GM12878 (cell line): Measurements from ENCODE around the gene RSPH1. TPM values are rescaled to one million over a fixed set of nuclear protein-coding genes. Genes with fewer than 3 reads are reported as not detected.

ENCODE experiments used
- BCLAF1 ChIP-seq: fragments of 450-650 bp; IDR thresholded peaks from 2 replicates; pipeline ENCODE4 v1.6.1; 2017; ENCODE audit warnings: antibody characterized with exemption, mild to moderate bottlenecking, moderate library complexity
- BMI1 ChIP-seq: fragments of 450-650 bp; IDR thresholded peaks from 2 replicates; pipeline ENCODE4 v1.6.1; 2016; ENCODE audit warnings: mild to moderate bottlenecking, moderate library complexity, borderline replicate concordance
- CTCF ChIP-seq, 3 experiments: IDR thresholded peaks in 2 of 3; conservative IDR thresholded peaks in 1 of 3; 2 replicates each; pipeline ENCODE4 v1.5.1; 2011; ENCODE audit warnings: low read depth in 3 of 3, low read length in 3 of 3, mild to moderate bottlenecking in 3 of 3, control low read depth in 2 of 3, moderate library complexity in 2 of 3, inconsistent platforms in 1 of 3, mixed read lengths in 1 of 3; ENCODE audit not compliant: control insufficient read depth in 2 of 3, insufficient read depth in 1 of 3; ENCODE audit errors: extremely low read depth in 1 of 3
- EED ChIP-seq: sonication (generic); IDR thresholded peaks from 2 replicates; pipeline ENCODE4 v1.6.1; 2016; ENCODE audit warnings: antibody characterized with exemption, low read depth
- ESRRA ChIP-seq: IDR thresholded peaks from 2 replicates; pipeline ENCODE4 v1.6.1; 2012; ENCODE audit warnings: mild to moderate bottlenecking, low read length, improper control_type of control experiment
- ETV6 ChIP-seq, 2 experiments: fragments of 450-650 bp in 1 of 2; IDR thresholded peaks in 1 of 2; conservative IDR thresholded peaks in 1 of 2; 2 replicates each; pipeline ENCODE4 v1.6.1; 2014; ENCODE audit warnings: antibody characterized with exemption in 1 of 2, borderline replicate concordance in 1 of 2, low read depth in 1 of 2, mild to moderate bottlenecking in 1 of 2, moderate library complexity in 1 of 2
- HDAC6 ChIP-seq: fragments of 200-600 bp; sonication (generic); IDR thresholded peaks from one replicate; pipeline ENCODE4 v1.8.0; 2017; ENCODE audit warnings: antibody characterized with exemption; ENCODE audit not compliant: unreplicated experiment
- IRF5 ChIP-seq: fragments of 450-650 bp; IDR thresholded peaks from 2 replicates; pipeline ENCODE4 v1.6.1; 2017; ENCODE audit warnings: borderline replicate concordance
- MEF2B ChIP-seq: fragments of 450-650 bp; IDR thresholded peaks from 2 replicates; pipeline ENCODE4 v1.6.1; 2018; ENCODE audit warnings: mild to moderate bottlenecking, moderate library complexity; ENCODE audit not compliant: partially characterized antibody, poor library complexity, severe bottlenecking
- NBN ChIP-seq: fragments of 450-650 bp; IDR thresholded peaks from 2 replicates; pipeline ENCODE4 v1.6.1; 2016
- NR2C2 ChIP-seq: IDR thresholded peaks from 2 replicates; pipeline ENCODE4 v1.6.1; 2011; ENCODE audit warnings: borderline replicate concordance, low read depth; ENCODE audit not compliant: control insufficient read depth, insufficient read length
- PAX5 ChIP-seq: IDR thresholded peaks from 2 replicates; pipeline ENCODE4 v1.6.1; 2011; ENCODE audit warnings: low read depth, low read length, borderline replicate concordance
- PKNOX1 ChIP-seq: fragments of 450-650 bp; IDR thresholded peaks from 2 replicates; pipeline ENCODE4 v1.6.1; 2016; ENCODE audit warnings: mild to moderate bottlenecking
- SIN3A ChIP-seq: IDR thresholded peaks from 2 replicates; pipeline ENCODE4 v1.6.1; 2012; ENCODE audit warnings: low read depth, low read length, improper control_type of control experiment
- TARDBP ChIP-seq: IDR thresholded peaks from 2 replicates; pipeline ENCODE4 v1.6.1; 2016; ENCODE audit warnings: borderline replicate concordance
- YY1 ChIP-seq: IDR thresholded peaks from 2 replicates; pipeline ENCODE4 v1.6.1; 2011; ENCODE audit warnings: low read depth, mild to moderate bottlenecking, low read length
- ZBTB4 ChIP-seq: fragments of 450-650 bp; formaldehyde crosslinking; IDR thresholded peaks from 2 replicates; pipeline ENCODE4 v1.4.0; 2022; ENCODE audit warnings: mild to moderate bottlenecking, moderate library complexity
- ZNF622 ChIP-seq: fragments of 450-650 bp; IDR thresholded peaks from 2 replicates; pipeline ENCODE4 v1.6.1; 2017; ENCODE audit warnings: mild to moderate bottlenecking, inconsistent platforms
- polyA plus RNA-seq, 11 experiments: library from polyadenylated mRNA; depleted of rRNA in 4 of 11; unstranded in 6 of 11; stranded (reverse) in 5 of 11; fragments of >200 nt; fragmentation: Nextera tagmentation in 4 of 11; fragmentation: Illumina TruSeq in 1 of 11; extraction: Ambion mirVana in 4 of 11; extraction: Trizol in 1 of 11; gene quantifications; 1 replicate in 1 of 11; 2 replicates in 10 of 11; pipeline versions ENCODE4 v1.2.1 to v1.2.3, GENCODE V29; 2011 to 2016; ENCODE audit warnings: inconsistent platforms in 2 of 11, missing spikeins in 2 of 11, low read depth in 1 of 11
- total RNA-seq, 4 experiments: library from RNA; depleted of rRNA in 3 of 4; stranded (reverse); fragments of >200 nt in 3 of 4; fragmentation: Illumina TruSeq in 1 of 4; extraction: Trizol in 1 of 4; gene quantifications; 2 replicates each; pipeline versions ENCODE4 v1.2.1 to v1.2.3, GENCODE V29; 2013 to 2021

The RSPH1 gene
- total and polyA plus RNA-seq, 10 of the 15 experiments (the other 5 are each of a cell fraction or from before 2014, with no cell fraction given): 0.11 to 1.4 (median 0.38) TPM

- TF ChIP-seq ZBTB4: no peak
- no peak for TF ChIP-seq BCLAF1
- TF ChIP-seq PAX5: peak; percentile 93
- peak; percentile 81 for TF ChIP-seq EED
- no peak for TF ChIP-seq HDAC6
- TF ChIP-seq BMI1: peak; percentile 60; the same call in 1 of the 2 replicates
- TF ChIP-seq CTCF (IDR thresholded peaks at IDR 0.05 in 2 of 3, conservative IDR thresholded peaks at IDR 0.05 in 1 of 3; ENCODE audit: control insufficient read depth in 2 of 3, extremely low read depth in 1 of 3, insufficient read depth in 1 of 3, low read depth in 3 of 3, low read length in 3 of 3): no peak
- peak; percentile 54 for TF ChIP-seq IRF5
- peak; percentile 95 for TF ChIP-seq MEF2B
- peak; percentile 31; the same call in 1 of the 2 replicates for TF ChIP-seq PKNOX1
- TF ChIP-seq ESRRA: no peak
- TF ChIP-seq NBN: peak; percentile 99
- no peak for TF ChIP-seq SIN3A
- TF ChIP-seq ZNF622: no peak; the same call in 1 of the 2 replicates
- no peak for TF ChIP-seq TARDBP
- TF ChIP-seq NR2C2: no peak
- TF ChIP-seq ETV6 (conservative IDR thresholded peaks at IDR 0.05 in 1 of 2, IDR thresholded peaks at IDR 0.05 in 1 of 2; ENCODE audit: borderline replicate concordance in 1 of 2, low read depth in 1 of 2): peak in 1 of 2 experiments; percentile 55; a peak in 2 of 4 replicates
- no peak for TF ChIP-seq YY1
These were observed 56.5 kb downstream of the RSPH1 start (continued) for GRCh38 chr21:42439284-42440186.
